Measurements from ENCODE around the gene SCRT2. TPM values are rescaled to one million over a fixed set of nuclear protein-coding genes. Genes with fewer than 3 reads are reported as not detected.

The SCRT2 gene
- total RNA-seq, 1 donor from 2014 or later, result not detected

DNA sequence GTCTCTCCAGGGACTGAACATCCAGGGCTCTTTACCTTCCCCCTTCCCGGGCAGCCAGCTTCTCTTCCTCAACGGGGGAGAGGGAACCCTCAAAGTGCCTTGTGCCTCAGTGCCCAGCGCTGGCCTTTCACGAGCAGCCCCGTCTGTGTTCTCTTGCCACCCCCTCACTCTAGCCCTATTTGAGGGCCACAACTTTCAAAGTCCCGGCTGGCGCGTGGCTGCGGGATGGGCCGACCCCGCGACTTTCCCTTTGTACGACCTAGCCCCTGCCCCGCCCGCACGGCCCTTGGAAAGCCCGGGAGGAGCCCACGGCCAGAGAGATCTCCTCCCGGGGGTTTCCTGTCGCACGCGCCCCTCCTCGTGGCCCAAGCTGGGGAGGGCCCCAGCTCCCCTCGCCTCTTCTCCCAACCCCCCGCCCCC, 559 bp downstream of the SCRT2 start:
- TF ChIP-seq, protein P1, sequence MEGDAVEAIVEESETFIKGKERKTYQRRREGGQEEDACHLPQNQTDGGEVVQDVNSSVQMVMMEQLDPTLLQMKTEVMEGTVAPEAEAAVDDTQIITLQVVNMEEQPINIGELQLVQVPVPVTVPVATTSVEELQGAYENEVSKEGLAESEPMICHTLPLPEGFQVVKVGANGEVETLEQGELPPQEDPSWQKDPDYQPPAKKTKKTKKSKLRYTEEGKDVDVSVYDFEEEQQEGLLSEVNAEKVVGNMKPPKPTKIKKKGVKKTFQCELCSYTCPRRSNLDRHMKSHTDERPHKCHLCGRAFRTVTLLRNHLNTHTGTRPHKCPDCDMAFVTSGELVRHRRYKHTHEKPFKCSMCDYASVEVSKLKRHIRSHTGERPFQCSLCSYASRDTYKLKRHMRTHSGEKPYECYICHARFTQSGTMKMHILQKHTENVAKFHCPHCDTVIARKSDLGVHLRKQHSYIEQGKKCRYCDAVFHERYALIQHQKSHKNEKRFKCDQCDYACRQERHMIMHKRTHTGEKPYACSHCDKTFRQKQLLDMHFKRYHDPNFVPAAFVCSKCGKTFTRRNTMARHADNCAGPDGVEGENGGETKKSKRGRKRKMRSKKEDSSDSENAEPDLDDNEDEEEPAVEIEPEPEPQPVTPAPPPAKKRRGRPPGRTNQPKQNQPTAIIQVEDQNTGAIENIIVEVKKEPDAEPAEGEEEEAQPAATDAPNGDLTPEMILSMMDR (conservative IDR thresholded peaks at IDR 0.05; ENCODE audit: low read depth, low read length), result no peak
- DNase-seq (ENCODE audit: low read depth), result no peak
- no peak overlapping the region for H3K4me3 ChIP-seq (ENCODE audit: low read depth, low read length)

- DNase-seq (ENCODE audit: low read depth), result no peak
- TF ChIP-seq, protein P1 (conservative IDR thresholded peaks at IDR 0.05; ENCODE audit: low read depth, low read length), result no peak
- H3K4me3 ChIP-seq (ENCODE audit: low read depth, low read length), result no peak overlapping the region
Measured at GRCh38 chr20:673603-674001, 2.0 kb downstream of the SCRT2 start.

DNA sequence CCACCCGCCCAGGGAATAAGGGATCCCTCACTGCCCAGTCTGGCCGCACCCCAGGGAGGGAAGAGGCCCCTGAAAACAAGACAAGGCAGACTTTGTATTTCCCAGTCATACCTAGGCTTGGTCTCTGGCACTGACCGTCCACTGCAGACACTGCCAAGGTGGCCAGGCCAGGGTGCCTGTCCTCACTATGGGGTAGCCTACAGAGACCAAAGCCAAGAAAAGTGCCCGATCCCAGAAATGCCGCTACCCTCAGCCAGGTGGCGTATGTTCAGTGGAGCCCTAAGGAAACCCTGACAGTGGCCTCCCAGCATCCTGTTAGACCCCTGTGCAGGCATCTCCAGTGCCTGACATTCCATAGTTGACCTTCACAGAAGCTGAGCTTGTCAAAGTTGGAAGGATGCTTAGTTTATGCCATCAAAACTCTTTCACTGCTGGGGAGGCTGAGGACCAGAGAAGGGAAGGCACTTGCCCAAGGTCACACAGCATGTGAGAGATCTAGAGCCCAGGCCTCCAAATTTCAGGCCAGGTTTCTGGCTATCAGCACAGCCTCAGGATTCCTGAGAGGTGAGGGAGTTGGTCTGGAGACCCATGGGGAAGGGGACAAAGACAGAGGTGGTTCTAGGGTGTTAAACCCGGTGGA, 2.5 kb downstream of the SCRT2 start:
- no peak overlapping the region for H3K4me3 ChIP-seq (ENCODE audit: low read depth, low read length)
- no peak for DNase-seq (ENCODE audit: low read depth)
- TF ChIP-seq, protein P1 (conservative IDR thresholded peaks at IDR 0.05; ENCODE audit: low read depth, low read length), result peak; percentile 48

DNA sequence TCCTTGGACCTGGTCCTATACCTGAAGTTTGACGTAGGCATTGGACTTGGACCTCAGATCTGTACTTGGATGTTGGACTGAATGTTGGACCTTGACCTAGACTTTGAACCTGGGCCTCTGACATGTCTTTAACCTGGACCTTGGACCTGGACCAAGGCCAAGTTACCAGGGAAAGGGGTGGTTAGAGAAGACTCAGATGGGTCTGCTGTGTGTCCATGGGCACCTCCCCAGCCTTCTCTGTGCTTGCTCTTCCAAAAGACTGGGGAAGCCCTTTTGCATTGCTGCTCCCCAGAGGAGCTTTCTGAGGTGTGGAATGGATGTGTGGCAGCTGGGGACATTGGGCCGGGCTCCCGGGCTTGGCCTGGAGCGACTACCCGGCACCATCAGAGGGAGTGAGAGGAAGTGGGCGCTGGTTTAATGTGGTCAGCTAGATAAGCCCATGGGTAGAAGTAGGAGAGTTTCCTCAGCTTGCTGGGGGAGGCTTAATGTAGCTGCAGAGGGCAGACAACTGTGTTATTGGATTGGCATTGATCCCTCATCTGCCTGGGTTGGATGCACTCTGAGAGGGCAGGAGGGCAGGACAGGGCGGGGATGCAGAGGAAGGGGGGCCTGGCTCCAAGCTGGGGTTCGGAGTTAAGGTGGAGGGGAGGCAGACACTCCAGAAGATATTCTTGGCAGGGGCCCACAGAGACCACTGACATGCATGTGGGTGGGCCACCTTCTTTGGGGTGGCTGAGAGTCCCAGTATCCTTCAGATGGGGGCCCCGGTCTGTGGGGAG, 4.2 kb downstream of the SCRT2 start:
- no peak overlapping the region for H3K4me3 ChIP-seq (ENCODE audit: low read depth, low read length)
- DNase-seq (ENCODE audit: low read depth), result no peak
- TF ChIP-seq, protein P1 (conservative IDR thresholded peaks at IDR 0.05; ENCODE audit: low read depth, low read length), result no peak

- TF ChIP-seq, protein P1 (conservative IDR thresholded peaks at IDR 0.05; ENCODE audit: low read depth, low read length), result no peak
- no peak for DNase-seq (ENCODE audit: low read depth)
- no peak overlapping the region for H3K4me3 ChIP-seq (ENCODE audit: low read depth, low read length)
Measured at GRCh38 chr20:669573-669972, 6.0 kb downstream of the SCRT2 start.

GRCh38 chr20:668638-669037, 7.0 kb downstream of the SCRT2 start:
- H3K4me3 ChIP-seq (ENCODE audit: low read depth, low read length), result no peak overlapping the region
- no peak for DNase-seq (ENCODE audit: low read depth)
- TF ChIP-seq, protein P1 (conservative IDR thresholded peaks at IDR 0.05; ENCODE audit: low read depth, low read length), result no peak
